Superior temporal gyrus (tissue), 1 donor: Measurements from ENCODE around the gene TRIM56.
"Not testable (repeated sequence)": the region's sequence is repeated elsewhere in the genome, so short reads cannot be mapped to it uniquely, and the experiment has no call there.

Source experiments
- DNase-seq: peaks from one replicate; pipeline ENCODE4 v3.0.0-alpha.2; 2016; ENCODE audit errors: extremely low spot score

The TRIM56 gene

GRCh38 chr7:101132626-101133600 lies 47.6 kb downstream of the TRIM56 start:
- DNase-seq = not testable (repeated sequence)

- DNase-seq = no peak
These were observed 48.5 kb downstream of the TRIM56 start for GRCh38 chr7:101133621-101134398.

GRCh38 chr7:101134399-101134980 lies 49.2 kb downstream of the TRIM56 start:
- DNase-seq = no peak

GRCh38 chr7:101137651-101138212 lies 52.5 kb downstream of the TRIM56 start:
- no peak for DNase-seq

- no peak for DNase-seq
These were observed 53.1 kb downstream of the TRIM56 start for GRCh38 chr7:101138213-101138870.

GRCh38 chr7:101140339-101140699 lies 55.0 kb downstream of the TRIM56 start:
- no peak for DNase-seq

- DNase-seq = no peak
These were observed 55.6 kb downstream of the TRIM56 start for GRCh38 chr7:101140746-101141382.
